Spleen (tissue), 11 donors: ENCODE results near the gene COG7. TPM values are rescaled to one million over a fixed set of nuclear protein-coding genes. Genes with fewer than 3 reads are reported as not detected.

Experiments used
- DNase-seq: peaks from one replicate; pipeline ENCODE4 v3.0.0-alpha.2; 2020
- H3K27ac ChIP-seq, 8 donors: fragments of 200-600 bp; sonication (generic) in 7 of 8; 1 replicate in 4 of 8; 2 replicates in 4 of 8; pipeline versions ENCODE4 v1.5.0 to v1.8.0; 2016 to 2021; ENCODE audit warnings: inconsistent platforms in 4 of 8, mild to moderate bottlenecking in 4 of 8, moderate library complexity in 1 of 8
- H3K27me3 ChIP-seq, 7 donors: fragments of 200-600 bp; sonication (generic) in 6 of 7; replicated peaks in 1 of 7; 1 replicate in 4 of 7; 2 replicates in 3 of 7; pipeline versions ENCODE4 v1.5.0 to v1.8.0; 2016 to 2021; ENCODE audit warnings: inconsistent platforms in 3 of 7, mild to moderate bottlenecking in 1 of 7
- H3K36me3 ChIP-seq, 6 donors: fragments of 200-600 bp; sonication (generic) in 5 of 6; 1 replicate in 4 of 6; 2 replicates in 2 of 6; pipeline versions ENCODE4 v1.5.0 to v1.8.0; 2016 to 2021; ENCODE audit warnings: inconsistent platforms in 2 of 6
- H3K4me1 ChIP-seq, 6 donors: fragments of 200-600 bp; sonication (generic) in 5 of 6; 1 replicate in 3 of 6; 2 replicates in 3 of 6; pipeline versions ENCODE4 v1.5.0 to v1.8.0; 2016 to 2021; ENCODE audit warnings: inconsistent platforms in 3 of 6
- H3K4me3 ChIP-seq, 8 donors: fragments of 200-600 bp; sonication (generic) in 7 of 8; 1 replicate in 4 of 8; 2 replicates in 4 of 8; pipeline versions ENCODE4 v1.5.0 to v1.8.0; 2016 to 2021; ENCODE audit warnings: inconsistent platforms in 4 of 8, mild to moderate bottlenecking in 4 of 8, moderate library complexity in 2 of 8
- H3K9me3 ChIP-seq, 8 donors: fragments of 200-600 bp; sonication (generic) in 7 of 8; 1 replicate in 4 of 8; 2 replicates in 4 of 8; pipeline versions ENCODE4 v1.5.0 to v1.8.0; 2016 to 2021; ENCODE audit warnings: inconsistent platforms in 4 of 8
- CTCF ChIP-seq, 11 experiments: fragments of 200-600 bp in 7 of 11; fragments of 450-650 bp in 4 of 11; sonication (generic) in 4 of 11; IDR thresholded peaks in 8 of 11; conservative IDR thresholded peaks in 3 of 11; 1 replicate in 7 of 11; 2 replicates in 4 of 11; pipeline versions ENCODE4 v1.4.0 to v1.8.0; 2016 to 2021; ENCODE audit warnings: antibody characterized with exemption in 11 of 11, inconsistent platforms in 4 of 11, mild to moderate bottlenecking in 1 of 11
- POLR2A ChIP-seq, 3 donors: fragments of 450-650 bp; IDR thresholded peaks; one replicate each; pipeline ENCODE4 v1.5.1; 2017; ENCODE audit warnings: antibody characterized with exemption in 3 of 3, mild to moderate bottlenecking in 1 of 3
- POLR2AphosphoS5 ChIP-seq, 3 donors: sonication (generic); formaldehyde crosslinking; IDR thresholded peaks; one replicate each; pipeline ENCODE4 v1.5.1; 2017; ENCODE audit warnings: antibody characterized with exemption in 3 of 3
- WGBS, 5 donors: extraction: QIAGEN DNeasy Blood & Tissue Kit in 3 of 5; methylation state at CpG; one replicate each; pipeline versions ENCODE4 v1.1.5 to v1.1.7; 2013 to 2018; 5-methylcytosine and 5-hydroxymethylcytosine counted together
- intact Hi-C: fragments of 100-400 bp; cut with DNase I; formaldehyde crosslinking; loops from one replicate; pipeline ENCODE4 v1.15.0; 2023; ENCODE audit warnings: low total_unique reads
- polyA plus RNA-seq, 3 donors: library from polyadenylated mRNA; stranded (reverse); fragments of 200-250 nt; gene quantifications; one replicate each; pipeline ENCODE4 v1.2.1, GENCODE V29; 2013
- total RNA-seq, 7 donors: library from RNA; depleted of rRNA in 3 of 7; stranded (reverse); fragments of >200 nt in 3 of 7; fragmentation: NEBNext Ultra II Directional in 4 of 7; extraction: Animal tissue kit (Norgen Biotek cat#: 25700) in 4 of 7; gene quantifications; one replicate each; pipeline versions ENCODE4 v1.1.0 to v1.2.1, GENCODE V29; 2016 to 2021
- donor health status: healthy with polysubstance abuse.
- donor health status: DM: no; HTN: no; CAD: no; lungs with moderate emphysema.
- donor health status: DM: no; HTN: no; CAD: no.
- donor health status: Bipolar disorder and iron deficiency.
- donor health status: healthy.
- donor health status: DM: no; HTN: no; CAD: no.
- donor health status: DM: yes; HTN: yes; CAD: no.

COG7 gene
- total and polyA plus RNA-seq, 10 donors, result 9.6 to 25.5 (median 18.8) TPM

DNA sequence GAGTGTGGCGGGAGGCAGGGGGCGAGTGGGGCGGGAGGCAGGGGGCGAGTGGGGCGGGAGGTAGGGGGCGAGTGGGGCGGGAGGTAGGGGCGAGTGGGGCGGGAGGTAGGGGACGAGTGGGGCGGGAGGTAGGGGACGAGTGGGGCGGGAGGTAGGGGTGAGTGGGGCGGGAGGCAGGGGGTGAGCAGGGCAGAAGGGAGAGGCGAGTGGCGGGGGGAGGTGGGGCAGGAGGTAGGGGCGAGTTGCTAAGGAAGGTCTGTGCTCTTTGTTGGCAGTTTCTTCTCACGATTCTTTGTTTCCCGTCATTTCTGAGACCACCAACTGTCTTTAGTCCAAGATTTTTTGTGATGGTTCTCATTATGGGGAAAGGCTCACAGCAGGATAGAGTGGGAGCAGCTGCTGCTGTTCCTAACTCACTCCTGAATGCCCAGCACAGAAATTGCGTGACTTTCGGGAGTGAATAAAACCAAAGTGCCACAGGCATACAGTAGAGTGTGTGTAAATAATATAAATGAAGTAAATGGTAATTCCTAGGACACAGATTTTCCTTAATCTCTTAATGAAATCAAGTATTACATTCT, 44.7 kb downstream of the COG7 start:
- DNase-seq, result peak; percentile 19
- TF ChIP-seq POLR2A (IDR thresholded peaks at IDR 0.05) (no peak), POLR2AphosphoS5 (IDR thresholded peaks at IDR 0.05) (no peak), CTCF (IDR thresholded peaks at IDR 0.05 in 8 of 11, conservative IDR thresholded peaks at IDR 0.05 in 3 of 11) (no peak)
- Histone ChIP-seq H3K4me1 (peaks cover 0 to 9% (median 0%) of the 10 kb centered on the region in 6 donors), H3K36me3 (peaks cover 3 to 97% (median 72%) of the 10 kb centered on the region in 6 donors), H3K27me3 (no peaks in the 10 kb centered on the region), H3K9me3 (no peaks in the 10 kb centered on the region), H3K4me3 (no peak overlapping the region), H3K27ac (no peak overlapping the region)
- 93 to 99% (median 96%) methylated on average over 10 to 20 of the region's 21 CpGs for WGBS, 5 donors
- intact Hi-C loops, result no loop called here

DNA sequence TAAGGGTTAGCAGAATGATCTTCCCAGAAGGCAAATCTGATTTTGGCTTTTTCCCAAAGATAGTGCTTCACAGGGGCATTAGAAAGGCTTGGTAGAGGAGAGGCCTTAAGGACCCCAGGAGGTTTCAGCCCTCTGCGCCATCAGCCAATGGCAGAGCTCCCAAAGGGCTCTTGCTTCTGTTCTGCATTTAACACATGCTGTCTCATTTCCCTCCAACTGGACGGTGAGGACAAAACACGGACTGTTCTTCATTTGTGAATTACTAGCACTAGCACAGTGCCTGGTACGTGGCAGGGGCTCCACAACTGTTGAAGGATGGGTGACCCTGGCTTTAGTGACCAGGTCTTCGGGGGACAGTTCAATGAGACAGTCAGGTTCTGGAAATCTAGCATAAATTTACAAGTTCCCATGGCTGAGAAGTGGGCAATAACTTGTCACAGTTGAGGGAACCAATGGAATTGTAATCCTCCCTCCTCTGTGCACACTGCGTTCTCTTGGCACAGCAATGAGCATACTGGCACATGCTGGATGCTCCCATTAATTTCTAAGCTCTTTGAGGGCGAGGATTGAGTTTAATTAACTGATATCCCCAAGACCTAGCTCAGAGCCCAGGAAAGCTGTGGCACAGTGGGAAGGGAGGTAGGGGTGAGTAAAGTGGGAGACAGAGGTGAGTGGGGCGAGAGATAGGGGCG, 45.4 kb downstream of the COG7 start:
- Histone ChIP-seq H3K9me3 (no peaks in the 10 kb centered on the region), H3K36me3 (peaks cover 3 to 97% (median 71%) of the 10 kb centered on the region in 6 donors), H3K27me3 (no peaks in the 10 kb centered on the region), H3K4me1 (peaks cover 0 to 9% (median 0%) of the 10 kb centered on the region in 6 donors), H3K27ac (no peak overlapping the region), H3K4me3 (no peak overlapping the region)
- TF ChIP-seq POLR2A (IDR thresholded peaks at IDR 0.05) (no peak), POLR2AphosphoS5 (IDR thresholded peaks at IDR 0.05) (no peak), CTCF (IDR thresholded peaks at IDR 0.05 in 8 of 11, conservative IDR thresholded peaks at IDR 0.05 in 3 of 11) (no peak)
- DNase-seq, result peak; percentile 17
- WGBS, 5 donors, result 89 to 95% (median 94%) methylated on average over 9 of the region's 9 CpGs
- intact Hi-C loops, result no loop called here

DNA sequence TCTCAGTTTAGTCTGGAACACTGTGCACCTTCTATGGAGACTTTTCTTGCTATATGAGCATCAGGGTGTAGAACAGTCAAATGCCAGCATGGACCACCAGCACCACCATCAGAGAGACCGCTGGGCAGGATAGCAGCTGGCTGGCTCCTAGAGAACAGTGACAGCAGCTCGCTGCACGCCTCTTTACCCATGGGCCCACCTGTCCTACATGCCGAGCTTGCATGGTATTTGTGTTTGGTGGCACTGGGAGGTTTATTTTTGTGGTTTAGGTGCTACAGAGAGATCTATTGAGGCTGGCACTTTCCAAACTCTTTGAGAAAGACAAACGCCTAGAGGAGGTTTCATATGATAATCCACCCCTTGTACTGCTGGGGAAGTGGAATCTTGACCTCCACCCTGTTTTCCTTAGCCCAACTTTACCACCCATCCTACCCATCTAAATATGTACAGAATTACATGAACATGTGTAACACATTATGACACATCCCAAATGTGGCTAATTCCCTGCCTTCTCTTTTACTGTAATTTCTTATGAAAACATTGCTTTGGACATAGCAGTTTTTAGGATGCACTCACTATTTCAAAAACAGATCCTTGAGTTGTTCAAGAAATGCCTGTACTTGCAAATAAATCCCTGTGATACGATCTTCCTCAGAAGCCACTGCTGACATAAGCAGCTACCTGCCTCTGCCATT, 46.3 kb downstream of the COG7 start:
- Histone ChIP-seq H3K4me3 (no peak overlapping the region), H3K27me3 (no peaks in the 10 kb centered on the region), H3K36me3 (peaks cover 3 to 97% (median 71%) of the 10 kb centered on the region in 6 donors), H3K27ac (no peak overlapping the region), H3K4me1 (peaks cover 0 to 9% (median 0%) of the 10 kb centered on the region in 6 donors), H3K9me3 (no peaks in the 10 kb centered on the region)
- 85 to 94% (median 92%) methylated on average over 2 to 6 of the region's 6 CpGs for WGBS, 5 donors
- peak; percentile 39 for DNase-seq
- intact Hi-C loops, result no loop called here
- TF ChIP-seq POLR2AphosphoS5 (IDR thresholded peaks at IDR 0.05), result no peak
- no peak for TF ChIP-seq POLR2A (IDR thresholded peaks at IDR 0.05)
- no peak for TF ChIP-seq CTCF (IDR thresholded peaks at IDR 0.05 in 8 of 11, conservative IDR thresholded peaks at IDR 0.05 in 3 of 11)

DNA sequence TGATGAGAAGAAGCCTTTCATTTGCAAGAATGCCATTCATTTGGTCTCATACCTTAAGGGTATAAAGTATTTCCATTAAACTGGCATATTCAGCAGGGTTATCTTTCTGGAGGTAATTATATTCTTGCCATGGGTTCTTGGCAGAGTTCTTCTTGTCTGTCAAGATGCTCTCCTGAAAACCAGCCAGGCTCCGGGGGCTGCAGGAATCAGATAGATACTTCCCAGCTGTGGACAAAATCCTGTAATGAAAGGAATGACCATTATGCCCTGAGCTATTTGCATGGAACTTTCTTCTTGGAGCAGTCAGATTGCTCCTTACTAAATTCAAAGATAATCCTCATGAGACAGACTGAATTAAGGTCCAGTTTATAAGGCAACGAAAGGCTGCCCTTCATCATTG, 47.0 kb downstream of the COG7 start:
- TF ChIP-seq CTCF (IDR thresholded peaks at IDR 0.05 in 8 of 11, conservative IDR thresholded peaks at IDR 0.05 in 3 of 11) (no peak), POLR2AphosphoS5 (IDR thresholded peaks at IDR 0.05) (no peak), POLR2A (IDR thresholded peaks at IDR 0.05) (no peak)
- Histone ChIP-seq H3K27ac (no peak overlapping the region), H3K27me3 (no peaks in the 10 kb centered on the region), H3K36me3 (peaks cover 3 to 97% (median 72%) of the 10 kb centered on the region in 6 donors), H3K9me3 (no peaks in the 10 kb centered on the region), H3K4me1 (peaks cover 0 to 9% (median 0%) of the 10 kb centered on the region in 6 donors), H3K4me3 (no peak overlapping the region)
- peak; percentile 20 for DNase-seq
- intact Hi-C loops, result no loop called here
- WGBS, 5 donors, result 66 to 87% (median 85%) methylated on average over 2 of the region's 2 CpGs
